A673 (cell line): ENCODE measurements around the gene TDRKH. TPM values are rescaled to one million over a fixed set of nuclear protein-coding genes. Genes with fewer than 3 reads are reported as not detected.
A peak's percentile ranks its signal among the peaks of the same experiment; 100 is the strongest.

Source experiments
- Bru-seq: library from RNA; stranded (reverse); fragments of 400-500 nt; gene quantifications from one replicate; lab custom pipeline; 2021; lab: Mats Ljungman, UMichigan
- BruChase-seq, 2 experiments: library from RNA; stranded (reverse); fragments of 400-500 nt; gene quantifications; one replicate each; lab custom pipeline; 2021; lab: Mats Ljungman, UMichigan
- BruUV-seq: library from RNA; stranded (reverse); fragments of 400-500 nt; replicated peaks from 2 replicates; lab custom pipeline; 2021; lab: Mats Ljungman, UMichigan
- CTCF ChIA-PET: fragments of 300-600 bp; sonication (Branson Sonifier 250); formaldehyde crosslinking; loops from one replicate; lab custom pipeline; 2022; ENCODE audit warnings: antibody characterized with exemption; lab: Charles Lee
- POLR2A ChIA-PET: fragments of 300-600 bp; sonication (Branson Sonifier 250); formaldehyde crosslinking; loops from one replicate; lab custom pipeline; 2022; ENCODE audit warnings: antibody characterized with exemption; ENCODE audit not compliant: low non-redundant PET; lab: Charles Lee
- DNase-seq: peaks from one replicate; pipeline ENCODE4 v3.0.0-alpha.2; 2015; ENCODE audit warnings: low spot score
- H3K27ac ChIP-seq: fragments of 200-600 bp; sonication (generic); 2 replicates; pipeline ENCODE4 v1.5.1; 2016; ENCODE audit warnings: mixed run types, low read depth, mild to moderate bottlenecking, mixed read lengths, antibody characterized with exemption, low read length; ENCODE audit not compliant: poor library complexity, severe bottlenecking
- H3K27me3 ChIP-seq: fragments of 200-600 bp; sonication (generic); replicated peaks from 2 replicates; pipeline ENCODE4 v1.6.1; 2017; ENCODE audit warnings: mixed run types, low read depth, mild to moderate bottlenecking, mixed read lengths, antibody characterized with exemption, low read length; ENCODE audit not compliant: insufficient read depth, poor library complexity
- H3K36me3 ChIP-seq: fragments of 200-600 bp; sonication (generic); 2 replicates; pipeline ENCODE4 v1.6.1; 2016; ENCODE audit warnings: mixed run types, mild to moderate bottlenecking, mixed read lengths, antibody characterized with exemption, low read length; ENCODE audit not compliant: insufficient read depth, poor library complexity, severe bottlenecking
- H3K4me1 ChIP-seq: fragments of 200-600 bp; sonication (generic); 2 replicates; pipeline ENCODE4 v1.6.1; 2017; ENCODE audit warnings: mixed run types, mild to moderate bottlenecking, mixed read lengths, antibody characterized with exemption, low read length; ENCODE audit not compliant: insufficient read depth, poor library complexity, severe bottlenecking
- H3K4me3 ChIP-seq: fragments of 200-600 bp; sonication (generic); 2 replicates; pipeline ENCODE4 v1.5.1; 2016; ENCODE audit warnings: low read depth, mixed run types, mild to moderate bottlenecking, mixed read lengths, low read length; ENCODE audit not compliant: poor library complexity, severe bottlenecking
- H3K9me3 ChIP-seq: fragments of 200-600 bp; sonication (generic); 2 replicates; pipeline ENCODE4 v1.6.1; 2016; ENCODE audit warnings: mixed run types, low read depth, mild to moderate bottlenecking, mixed read lengths, antibody characterized with exemption, low read length; ENCODE audit not compliant: poor library complexity, severe bottlenecking
- CTCF ChIP-seq: fragments of 300-800, 200-600 bp; sonication (generic); conservative IDR thresholded peaks from 2 replicates; pipeline ENCODE4 v1.5.1; 2017; ENCODE audit warnings: low read depth, mild to moderate bottlenecking, antibody characterized with exemption, low read length, moderate library complexity, mixed read lengths
- EZH2 ChIP-seq: fragments of 200-600 bp; sonication (generic); IDR thresholded peaks from 2 replicates; pipeline ENCODE4 v1.6.1; 2017; ENCODE audit warnings: borderline replicate concordance, low read depth, mild to moderate bottlenecking, mixed read lengths, antibody characterized with exemption, low read length; ENCODE audit not compliant: poor library complexity, severe bottlenecking
- intact Hi-C: fragments of 100-400 bp; cut with micrococcal nuclease; formaldehyde crosslinking; loops from one replicate; pipeline ENCODE4 v1.10.0; 2022; ENCODE audit not compliant: unreplicated experiment
- long read RNA-seq: library from polyadenylated mRNA; stranded (forward); transcript quantifications from one replicate; pipeline ENCODE4 v2.0.0, GENCODE V29; 2022
- total RNA-seq: library from RNA; stranded (reverse); gene quantifications from 2 replicates; pipeline ENCODE4 v1.2.3, GENCODE V29; 2021

The TDRKH gene
- 2.1 and 3.2 TPM in 2 replicates for total RNA-seq
- percentile 26 among the genes with signal in this experiment for Bru-seq, nascent RNA
- percentile 28 among the genes with signal in this experiment for BruChase-seq, experiment 1, labeled RNA remaining after a 2-hour chase
- BruChase-seq, experiment 2, labeled RNA remaining after a 6-hour chase: percentile 30 among the genes with signal in this experiment
- long read RNA-seq, partial matches to known transcripts: 1 of 11 reads
- long read RNA-seq, other reads (novel, unspliced or antisense): 6 of 11 reads

GRCh38 chr1:151790071-151790939, at the start of gene TDRKH:
TDRKH (minus strand) TSS chr1:151790500; CDS start chr1:151783022, 7,478 bp downstream.
- DNase-seq: peak; percentile 99
- no TSS peak for BruUV-seq
- Histone ChIP-seq H3K27ac (no peak within 1 kb of the TSS), H3K4me1 (peaks cover 9% of the 10 kb centered on the region), H3K4me3 (peak within 1 kb of the TSS; percentile 56), H3K36me3 (no peaks in the 10 kb centered on the region), H3K27me3 (peaks cover 19% of the 10 kb centered on the region), H3K9me3 (no peaks in the 10 kb centered on the region)
- ChIA-PET CTCF (no interaction called here), POLR2A (no interaction called here)
- TF ChIP-seq CTCF: peak; percentile 44; the same call in 1 of the 2 replicates
- TF ChIP-seq EZH2: no peak
- intact Hi-C loops: no loop called here

- Histone ChIP-seq H3K27me3 (peaks cover 53% of the 10 kb centered on the region), H3K27ac (no peak within 1 kb of the TSS), H3K4me3 (peak within 1 kb of the TSS; percentile 40), H3K36me3 (no peaks in the 10 kb centered on the region), H3K4me1 (peaks cover 10% of the 10 kb centered on the region), H3K9me3 (no peaks in the 10 kb centered on the region)
- TF ChIP-seq EZH2 (no peak), CTCF (no peak)
- POLR2A ChIA-PET: no interaction called here
- intact Hi-C loops: loop anchor here (5.0 kb wide), 1 partner anchor 307 kb away; no protein-coding TSS in a partner anchor
- CTCF ChIA-PET: no interaction called here
- DNase-seq: no peak
- no TSS peak for BruUV-seq
Measured at GRCh38 chr1:151839457-151840403, 49.4 kb upstream of the TDRKH start, which contains the start of gene C2CD4D. C2CD4D (minus strand) TSS chr1:151839820; CDS start chr1:151838989, 831 bp downstream.

- intact Hi-C loops: loop anchor here (5.0 kb wide), 1 partner anchor 307 kb away; no protein-coding TSS in a partner anchor
- no peaks in the 10 kb centered on the region for H3K9me3 ChIP-seq
- DNase-seq: no peak
- peak overlapping the region; percentile 40 for H3K4me3 ChIP-seq
- peaks cover 47% of the 10 kb centered on the region for H3K27me3 ChIP-seq
- no peaks in the 10 kb centered on the region for H3K36me3 ChIP-seq
- BruUV-seq: no TSS peak
- H3K4me1 ChIP-seq: peaks cover 10% of the 10 kb centered on the region
- CTCF ChIA-PET: no interaction called here
- no peak for TF ChIP-seq EZH2
- TF ChIP-seq CTCF: no peak
- POLR2A ChIA-PET: no interaction called here
- H3K27ac ChIP-seq: no peak overlapping the region
Measured at GRCh38 chr1:151839082-151839412, 48.7 kb upstream of the TDRKH start.
